ENCODE data around the gene UHRF2.
"Not testable (repeated sequence)": the region's sequence is repeated elsewhere in the genome, so short reads cannot be mapped to it uniquely, and the experiment has no call there.

Gene UHRF2, protein sequence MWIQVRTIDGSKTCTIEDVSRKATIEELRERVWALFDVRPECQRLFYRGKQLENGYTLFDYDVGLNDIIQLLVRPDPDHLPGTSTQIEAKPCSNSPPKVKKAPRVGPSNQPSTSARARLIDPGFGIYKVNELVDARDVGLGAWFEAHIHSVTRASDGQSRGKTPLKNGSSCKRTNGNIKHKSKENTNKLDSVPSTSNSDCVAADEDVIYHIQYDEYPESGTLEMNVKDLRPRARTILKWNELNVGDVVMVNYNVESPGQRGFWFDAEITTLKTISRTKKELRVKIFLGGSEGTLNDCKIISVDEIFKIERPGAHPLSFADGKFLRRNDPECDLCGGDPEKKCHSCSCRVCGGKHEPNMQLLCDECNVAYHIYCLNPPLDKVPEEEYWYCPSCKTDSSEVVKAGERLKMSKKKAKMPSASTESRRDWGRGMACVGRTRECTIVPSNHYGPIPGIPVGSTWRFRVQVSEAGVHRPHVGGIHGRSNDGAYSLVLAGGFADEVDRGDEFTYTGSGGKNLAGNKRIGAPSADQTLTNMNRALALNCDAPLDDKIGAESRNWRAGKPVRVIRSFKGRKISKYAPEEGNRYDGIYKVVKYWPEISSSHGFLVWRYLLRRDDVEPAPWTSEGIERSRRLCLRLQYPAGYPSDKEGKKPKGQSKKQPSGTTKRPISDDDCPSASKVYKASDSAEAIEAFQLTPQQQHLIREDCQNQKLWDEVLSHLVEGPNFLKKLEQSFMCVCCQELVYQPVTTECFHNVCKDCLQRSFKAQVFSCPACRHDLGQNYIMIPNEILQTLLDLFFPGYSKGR

GRCh38 chr9:6412487-6413364 lies at the start of gene UHRF2:
Gene UHRF2 (plus strand): TSS chr9:6413199. CDS start chr9:6413491, 292 bp downstream.
- peaks cover 10 to 20% of the 10 kb centered on the region in 2 donors for H3K4me1 ChIP-seq (ENCODE audit: control insufficient read depth in 1 of 2, insufficient read depth in 2 of 2, low read length in 2 of 2)
- no peaks in the 10 kb centered on the region for H3K27me3 ChIP-seq (ENCODE audit: low read depth, low read length)
- H3K4me3 ChIP-seq (ENCODE audit: low read depth in 1 of 2, low read length in 2 of 2) = peak within 1 kb of the TSS; percentile 90 to 100
- no peaks in the 10 kb centered on the region for H3K36me3 ChIP-seq (ENCODE audit: control insufficient read depth in 1 of 2, insufficient read depth in 2 of 2, low read length in 2 of 2)
- no peaks in the 10 kb centered on the region for H3K9me3 ChIP-seq (ENCODE audit: control insufficient read depth in 1 of 2, low read length in 2 of 2)
- peak within 1 kb of the TSS; percentile 80 for H3K27ac ChIP-seq (ENCODE audit: low read length)

GRCh38 chr9:6367128-6367890 lies 45.7 kb upstream of the UHRF2 start:
- Histone ChIP-seq H3K27ac (ENCODE audit: low read length) (no peak overlapping the region), H3K4me1 (ENCODE audit: control insufficient read depth in 1 of 2, insufficient read depth in 2 of 2, low read length in 2 of 2) (no peaks in the 10 kb centered on the region), H3K4me3 (ENCODE audit: low read depth in 1 of 2, low read length in 2 of 2) (no peak overlapping the region), H3K36me3 (ENCODE audit: control insufficient read depth in 1 of 2, insufficient read depth in 2 of 2, low read length in 2 of 2) (no peaks in the 10 kb centered on the region), H3K27me3 (ENCODE audit: low read depth, low read length) (no peaks in the 10 kb centered on the region), H3K9me3 (ENCODE audit: control insufficient read depth in 1 of 2, low read length in 2 of 2) (no peaks in the 10 kb centered on the region)

GRCh38 chr9:6368831-6369230 lies 44.2 kb upstream of the UHRF2 start:
- H3K4me1 ChIP-seq (ENCODE audit: control insufficient read depth in 1 of 2, insufficient read depth in 2 of 2, low read length in 2 of 2) = no peaks in the 10 kb centered on the region
- no peaks in the 10 kb centered on the region for H3K9me3 ChIP-seq (ENCODE audit: control insufficient read depth in 1 of 2, low read length in 2 of 2)
- H3K27ac ChIP-seq (ENCODE audit: low read length) = no peak overlapping the region
- no peaks in the 10 kb centered on the region for H3K36me3 ChIP-seq (ENCODE audit: control insufficient read depth in 1 of 2, insufficient read depth in 2 of 2, low read length in 2 of 2)
- no peaks in the 10 kb centered on the region for H3K27me3 ChIP-seq (ENCODE audit: low read depth, low read length)
- no peak overlapping the region for H3K4me3 ChIP-seq (ENCODE audit: low read depth in 1 of 2, low read length in 2 of 2)

DNA sequence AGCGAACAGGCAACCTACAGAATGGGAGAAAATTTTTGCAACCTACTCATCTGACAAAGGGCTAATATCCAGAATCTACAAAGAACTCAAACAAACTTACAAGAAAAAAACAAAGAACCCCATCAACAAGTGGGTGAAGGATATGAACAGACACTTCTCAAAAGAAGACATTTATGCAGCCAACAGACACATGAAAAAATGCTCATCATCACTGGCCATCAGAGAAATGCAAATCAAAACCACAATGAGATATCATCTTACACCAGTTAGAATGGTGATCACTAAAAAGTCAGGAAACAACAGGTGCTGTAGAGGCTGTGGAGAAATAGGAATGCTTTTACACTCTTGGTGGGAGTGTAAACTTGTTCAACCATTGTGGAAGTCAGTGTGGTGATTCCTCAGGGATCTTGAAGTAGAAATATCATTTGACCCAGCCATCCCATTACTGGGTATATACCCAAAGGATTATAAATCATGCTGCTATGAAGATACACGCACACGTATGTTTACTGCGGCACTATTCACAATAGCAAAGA lies 31.5 kb upstream of the UHRF2 start:
- not testable (repeated sequence) for H3K27me3 ChIP-seq (ENCODE audit: low read depth, low read length); H3K4me1 ChIP-seq (ENCODE audit: control insufficient read depth in 1 of 2, insufficient read depth in 2 of 2, low read length in 2 of 2); H3K9me3 ChIP-seq (ENCODE audit: control insufficient read depth in 1 of 2, low read length in 2 of 2); H3K36me3 ChIP-seq (ENCODE audit: control insufficient read depth in 1 of 2, insufficient read depth in 2 of 2, low read length in 2 of 2); H3K4me3 ChIP-seq (ENCODE audit: low read depth in 1 of 2, low read length in 2 of 2); H3K27ac ChIP-seq (ENCODE audit: low read length)

- no peaks in the 10 kb centered on the region for H3K4me1 ChIP-seq (ENCODE audit: control insufficient read depth in 1 of 2, insufficient read depth in 2 of 2, low read length in 2 of 2)
- no peaks in the 10 kb centered on the region for H3K27me3 ChIP-seq (ENCODE audit: low read depth, low read length)
- no peak overlapping the region for H3K4me3 ChIP-seq (ENCODE audit: low read depth in 1 of 2, low read length in 2 of 2)
- H3K27ac ChIP-seq (ENCODE audit: low read length) = no peak overlapping the region
- no peaks in the 10 kb centered on the region for H3K9me3 ChIP-seq (ENCODE audit: control insufficient read depth in 1 of 2, low read length in 2 of 2)
- no peaks in the 10 kb centered on the region for H3K36me3 ChIP-seq (ENCODE audit: control insufficient read depth in 1 of 2, insufficient read depth in 2 of 2, low read length in 2 of 2)
Measured at GRCh38 chr9:6382681-6383080, 30.3 kb upstream of the UHRF2 start.

GRCh38 chr9:6383551-6384225 lies 29.3 kb upstream of the UHRF2 start:
- Histone ChIP-seq H3K36me3 (ENCODE audit: control insufficient read depth in 1 of 2, insufficient read depth in 2 of 2, low read length in 2 of 2) (no peaks in the 10 kb centered on the region), H3K9me3 (ENCODE audit: control insufficient read depth in 1 of 2, low read length in 2 of 2) (no peaks in the 10 kb centered on the region), H3K4me3 (ENCODE audit: low read depth in 1 of 2, low read length in 2 of 2) (no peak overlapping the region), H3K27ac (ENCODE audit: low read length) (no peak overlapping the region), H3K27me3 (ENCODE audit: low read depth, low read length) (no peaks in the 10 kb centered on the region), H3K4me1 (ENCODE audit: control insufficient read depth in 1 of 2, insufficient read depth in 2 of 2, low read length in 2 of 2) (no peaks in the 10 kb centered on the region)

GRCh38 chr9:6384732-6385131 lies 28.3 kb upstream of the UHRF2 start:
- Histone ChIP-seq H3K27ac (ENCODE audit: low read length) (no peak overlapping the region), H3K9me3 (ENCODE audit: control insufficient read depth in 1 of 2, low read length in 2 of 2) (no peaks in the 10 kb centered on the region), H3K36me3 (ENCODE audit: control insufficient read depth in 1 of 2, insufficient read depth in 2 of 2, low read length in 2 of 2) (no peaks in the 10 kb centered on the region), H3K4me1 (ENCODE audit: control insufficient read depth in 1 of 2, insufficient read depth in 2 of 2, low read length in 2 of 2) (no peaks in the 10 kb centered on the region), H3K27me3 (ENCODE audit: low read depth, low read length) (no peaks in the 10 kb centered on the region), H3K4me3 (ENCODE audit: low read depth in 1 of 2, low read length in 2 of 2) (no peak overlapping the region)

- Histone ChIP-seq H3K4me3 (ENCODE audit: low read depth in 1 of 2, low read length in 2 of 2) (no peak overlapping the region), H3K36me3 (ENCODE audit: control insufficient read depth in 1 of 2, insufficient read depth in 2 of 2, low read length in 2 of 2) (no peaks in the 10 kb centered on the region), H3K4me1 (ENCODE audit: control insufficient read depth in 1 of 2, insufficient read depth in 2 of 2, low read length in 2 of 2) (no peaks in the 10 kb centered on the region), H3K27me3 (ENCODE audit: low read depth, low read length) (no peaks in the 10 kb centered on the region), H3K9me3 (ENCODE audit: control insufficient read depth in 1 of 2, low read length in 2 of 2) (no peaks in the 10 kb centered on the region), H3K27ac (ENCODE audit: low read length) (no peak overlapping the region)
Measured at GRCh38 chr9:6399071-6399470, 13.9 kb upstream of the UHRF2 start.

- Histone ChIP-seq H3K9me3 (ENCODE audit: control insufficient read depth in 1 of 2, low read length in 2 of 2) (no peaks in the 10 kb centered on the region), H3K4me1 (ENCODE audit: control insufficient read depth in 1 of 2, insufficient read depth in 2 of 2, low read length in 2 of 2) (no peaks in the 10 kb centered on the region), H3K27ac (ENCODE audit: low read length) (no peak overlapping the region), H3K27me3 (ENCODE audit: low read depth, low read length) (no peaks in the 10 kb centered on the region), H3K36me3 (ENCODE audit: control insufficient read depth in 1 of 2, insufficient read depth in 2 of 2, low read length in 2 of 2) (no peaks in the 10 kb centered on the region), H3K4me3 (ENCODE audit: low read depth in 1 of 2, low read length in 2 of 2) (no peak overlapping the region)
Measured at GRCh38 chr9:6405371-6405770, 7.6 kb upstream of the UHRF2 start.

- H3K4me3 ChIP-seq (ENCODE audit: low read depth in 1 of 2, low read length in 2 of 2) = no peak overlapping the region
Measured at GRCh38 chr9:6407778-6408177, 5.2 kb upstream of the UHRF2 start.

More at GRCh38 chr9:6407778-6408177, 5.2 kb upstream of the UHRF2 start:
- Histone ChIP-seq H3K27ac (ENCODE audit: low read length) (no peak overlapping the region), H3K36me3 (ENCODE audit: control insufficient read depth in 1 of 2, insufficient read depth in 2 of 2, low read length in 2 of 2) (no peaks in the 10 kb centered on the region), H3K9me3 (ENCODE audit: control insufficient read depth in 1 of 2, low read length in 2 of 2) (no peaks in the 10 kb centered on the region), H3K4me1 (ENCODE audit: control insufficient read depth in 1 of 2, insufficient read depth in 2 of 2, low read length in 2 of 2) (no peaks in the 10 kb centered on the region), H3K27me3 (ENCODE audit: low read depth, low read length) (no peaks in the 10 kb centered on the region)
